NK-92 treated with Interleukin-12 subunit alpha and Interleukin-12 subunit beta, amount 100 ng/mL, for 24 hours (cell line): ENCODE measurements around the gene ABI2.

ENCODE experiments used
- DNase-seq: peaks from one replicate; lab custom pipeline; 2025; lab: John Stamatoyannopoulos, UW

Gene ABI2

DNA sequence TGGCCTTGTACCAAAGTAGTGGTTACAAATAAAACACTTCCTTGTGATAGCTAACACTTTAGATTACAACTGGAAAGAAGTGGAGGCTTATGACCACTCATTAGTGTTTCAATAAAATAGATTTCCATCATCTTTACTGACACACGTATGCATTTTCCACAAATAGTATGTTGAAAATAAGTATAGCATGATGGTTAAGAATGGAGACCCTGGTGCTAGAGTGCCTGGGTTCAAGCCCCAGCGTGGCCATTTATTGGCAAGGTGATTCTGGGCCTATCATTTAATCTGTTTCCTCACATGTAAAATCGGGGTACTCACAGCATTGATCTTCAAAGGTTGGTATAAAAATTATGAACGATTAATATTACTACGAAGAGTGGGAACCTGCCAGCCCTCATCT, 152.4 kb downstream of the ABI2 start:
- DNase-seq, result no peak

DNA sequence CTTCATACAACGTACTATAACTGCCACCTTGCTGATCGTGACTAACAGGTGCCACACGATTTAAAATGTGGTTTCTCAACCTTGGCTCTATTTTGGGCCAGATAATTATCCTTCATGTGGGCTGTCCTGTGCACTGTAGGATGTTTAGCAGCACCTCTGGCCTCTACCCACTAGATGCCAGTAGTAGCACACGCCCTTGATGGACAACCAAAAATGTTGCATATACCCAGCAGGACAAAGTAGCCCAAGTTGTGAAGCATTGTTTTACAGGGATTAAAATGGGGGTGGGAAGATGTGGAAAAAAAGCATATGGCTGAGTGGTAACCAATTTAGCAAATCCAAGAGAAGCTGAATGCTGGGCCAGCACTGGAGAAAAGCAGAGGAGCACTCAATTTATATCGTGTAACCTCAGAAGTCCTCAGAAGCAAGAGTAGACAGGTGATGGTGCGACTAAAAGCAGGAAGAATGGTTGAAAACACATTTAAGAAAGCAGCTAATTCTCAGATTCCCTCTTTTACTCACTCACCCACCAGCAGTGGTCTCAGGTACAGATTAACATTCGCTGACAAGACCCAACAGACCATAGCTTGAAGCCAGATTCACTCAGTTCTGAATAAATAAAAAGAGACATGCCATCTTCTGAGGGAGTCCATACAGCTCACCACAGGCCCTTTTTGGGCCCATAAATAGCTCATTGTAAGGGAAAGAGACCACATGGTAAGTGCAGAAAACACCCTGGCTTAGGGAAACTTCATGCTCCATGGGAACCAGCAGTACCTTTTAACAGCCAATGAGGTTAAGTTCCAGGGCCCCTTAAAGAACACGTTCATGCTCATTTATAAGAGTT, 156.3 kb downstream of the ABI2 start:
- peak; percentile 39 for DNase-seq

DNA sequence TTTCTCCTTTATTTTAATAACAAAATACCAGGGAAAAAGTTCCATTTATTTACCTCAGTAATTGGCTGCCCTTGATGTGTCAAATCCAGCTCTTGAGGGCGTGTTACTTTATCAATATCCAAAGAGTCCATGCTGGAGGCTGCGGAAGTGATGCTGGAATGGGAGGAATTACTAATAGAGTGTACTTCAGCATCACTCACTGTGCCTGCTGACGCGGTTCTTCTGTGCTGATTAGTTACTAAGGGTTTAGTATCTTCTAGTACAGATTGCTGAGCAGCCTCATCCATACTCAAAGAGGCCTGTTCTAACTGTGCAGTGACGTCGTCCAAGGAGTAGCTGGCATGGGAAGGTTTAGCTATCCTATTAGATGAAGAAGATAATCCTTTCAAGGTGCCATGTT, 161.3 kb downstream of the ABI2 start:
- no peak for DNase-seq

DNA sequence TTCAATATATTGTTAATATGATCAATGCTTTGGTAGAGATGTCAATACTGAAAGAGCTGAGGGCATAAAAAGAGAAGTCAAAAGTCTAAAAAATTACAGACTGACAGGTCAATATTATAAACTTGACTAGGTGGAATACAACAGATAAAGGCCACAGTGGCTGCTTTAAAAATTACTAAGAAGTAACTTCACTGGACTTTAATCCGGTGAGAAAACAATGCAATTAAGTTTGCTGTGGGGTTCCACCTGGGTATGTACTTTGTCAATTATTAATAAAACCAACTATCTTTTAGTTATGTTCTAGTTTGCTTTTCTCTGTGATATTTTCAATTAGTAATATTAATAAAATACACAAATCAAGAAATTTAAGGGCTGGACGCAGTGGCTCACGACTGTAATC, 162.2 kb downstream of the ABI2 start:
- DNase-seq, result no peak

DNA sequence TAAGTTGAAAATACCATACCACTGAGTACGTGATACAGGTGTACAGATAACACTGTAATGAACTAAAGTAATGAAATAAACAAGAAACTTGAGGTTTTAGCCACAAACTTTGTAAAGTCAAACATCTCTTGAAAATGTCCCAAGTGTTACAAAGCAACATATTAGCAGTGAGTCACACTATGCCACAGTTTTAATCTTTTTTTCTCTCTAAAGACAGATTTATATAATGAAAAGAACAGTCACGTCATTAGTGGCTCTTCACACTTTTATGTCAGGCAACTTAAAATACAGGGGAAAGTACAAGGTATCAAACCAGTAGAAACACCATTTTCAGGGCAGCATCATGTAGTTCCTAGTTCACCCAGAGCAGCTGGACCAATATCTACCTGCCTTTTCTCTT, 164.8 kb downstream of the ABI2 start:
- no peak for DNase-seq
